ENCODE measurements around the gene FZD4. TPM values are rescaled to one million over a fixed set of nuclear protein-coding genes. Genes with fewer than 3 reads are reported as not detected.
"Not testable (repeated sequence)": the region's sequence is repeated elsewhere in the genome, so short reads cannot be mapped to it uniquely, and the experiment has no call there.

The FZD4 gene
- not detected for total RNA-seq

DNA sequence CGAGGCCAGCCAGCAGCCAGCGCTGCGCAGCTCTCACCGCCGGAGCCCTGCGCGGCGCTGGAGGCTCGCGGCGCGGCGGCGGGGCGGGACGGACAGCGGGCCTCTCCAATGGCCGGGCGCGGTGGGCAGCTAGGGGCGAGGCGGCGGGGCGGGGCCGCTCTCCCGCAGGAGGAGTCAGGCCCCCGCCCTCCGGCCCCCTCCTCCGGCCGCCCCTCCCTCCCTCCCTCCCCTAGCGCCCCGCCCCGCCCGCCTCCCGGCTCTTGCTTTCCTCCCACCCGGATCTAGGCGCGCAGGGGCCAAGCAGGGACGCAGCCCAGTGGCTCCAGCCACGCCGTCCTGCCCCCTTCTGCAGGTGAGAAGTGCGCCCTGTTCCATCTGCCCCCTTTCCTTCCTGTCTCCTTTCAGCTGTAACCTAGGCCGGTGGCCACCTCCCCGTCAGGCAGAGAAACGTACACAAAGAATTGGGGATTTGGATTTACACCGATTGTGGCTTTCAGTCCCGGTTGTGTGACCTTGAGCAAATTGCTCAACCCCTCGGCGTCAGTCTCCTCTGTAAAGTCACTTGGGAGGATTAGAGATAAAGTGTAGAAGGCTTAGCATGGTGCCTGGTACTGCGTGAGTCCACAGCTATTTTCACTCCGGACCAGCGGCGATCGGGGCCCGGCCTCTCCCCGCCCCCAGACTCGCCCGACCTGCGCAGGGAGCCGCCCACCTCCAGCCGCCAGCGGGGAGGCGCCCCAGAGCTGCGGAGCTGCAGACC, at the start of gene FZD4:
TSS of gene FZD4 (minus strand) at position 35 of the 760 bp plus-strand sequence. CDS start 310 bp downstream, outside the sequence.
- DNase-seq (peak; percentile 63), ATAC-seq (peak; percentile 93)
- Mint-ChIP-seq H3K4me3 (peak within 1 kb of the TSS; percentile 71), H3K36me3 (ENCODE audit: low read depth) (no peaks in the 10 kb centered on the region), H3K9me3 (ENCODE audit: insufficient read depth) (no peaks in the 10 kb centered on the region), H3K27ac (no peak within 1 kb of the TSS), H3K4me1 (ENCODE audit: low read depth) (peaks cover 13% of the 10 kb centered on the region), H3K27me3 (ENCODE audit: low read depth) (peaks cover 63% of the 10 kb centered on the region)
- ChIA-PET POLR2A (no interaction called here), CTCF (interaction anchor here (0.8 to 2.7 kb wide), 3 partner anchors 16 to 142 kb away, joined by 3 to 17 read pairs (median 5); no protein-coding TSS in a partner anchor)

DNA sequence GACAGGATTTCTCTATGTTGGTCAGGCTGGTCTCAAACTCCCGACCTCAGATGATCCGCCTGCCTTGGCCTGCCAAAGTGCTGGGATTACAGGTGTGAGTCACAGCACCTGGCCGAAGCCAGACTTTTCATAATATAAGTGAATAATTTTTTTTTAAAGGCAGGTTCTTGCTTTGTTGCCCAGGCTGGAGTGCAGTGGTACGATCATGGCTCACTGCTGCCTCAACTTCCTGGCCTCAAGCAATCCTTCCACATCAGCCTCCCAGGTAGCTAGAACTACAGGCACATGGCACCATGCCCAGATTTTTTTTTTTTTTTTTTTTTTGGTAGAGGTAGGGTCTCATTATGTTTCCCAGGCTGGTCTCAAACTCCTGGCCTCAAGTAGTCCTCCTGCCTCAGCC, 49.1 kb upstream of the FZD4 start:
- H3K27ac Mint-ChIP-seq; POLR2A ChIA-PET; H3K36me3 Mint-ChIP-seq (ENCODE audit: low read depth); ATAC-seq; H3K4me1 Mint-ChIP-seq (ENCODE audit: low read depth); DNase-seq; H3K9me3 Mint-ChIP-seq (ENCODE audit: insufficient read depth); H3K27me3 Mint-ChIP-seq (ENCODE audit: low read depth); H3K4me3 Mint-ChIP-seq; CTCF ChIA-PET: not testable (repeated sequence)

DNA sequence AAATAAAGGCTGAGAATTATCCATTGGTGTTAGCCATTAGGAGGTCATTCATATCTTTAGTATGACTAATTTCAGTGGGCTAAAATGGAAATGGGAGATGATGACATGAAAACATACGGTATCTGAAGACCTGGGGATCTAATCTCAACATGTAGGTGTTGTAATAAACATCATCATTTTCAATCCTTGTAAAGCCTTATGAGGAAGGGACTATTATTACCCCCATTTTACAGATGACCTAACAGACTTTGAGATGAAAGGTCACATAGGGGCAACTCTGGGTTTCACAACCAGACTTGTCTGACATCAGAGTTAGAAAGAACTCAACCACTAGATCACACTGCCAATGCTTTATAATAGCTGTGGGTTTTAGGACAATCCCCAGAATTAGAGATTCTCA, 47.7 kb upstream of the FZD4 start:
- no peak overlapping the region for H3K27ac Mint-ChIP-seq
- POLR2A ChIA-PET: no interaction called here
- no peaks in the 10 kb centered on the region for H3K9me3 Mint-ChIP-seq (ENCODE audit: insufficient read depth)
- CTCF ChIA-PET: no interaction called here
- DNase-seq (no peak), ATAC-seq (no peak)
- no peak overlapping the region for H3K4me3 Mint-ChIP-seq
- H3K27me3 Mint-ChIP-seq (ENCODE audit: low read depth): peaks cover 1% of the 10 kb centered on the region
- no peaks in the 10 kb centered on the region for H3K36me3 Mint-ChIP-seq (ENCODE audit: low read depth)
- no peaks in the 10 kb centered on the region for H3K4me1 Mint-ChIP-seq (ENCODE audit: low read depth)

DNA sequence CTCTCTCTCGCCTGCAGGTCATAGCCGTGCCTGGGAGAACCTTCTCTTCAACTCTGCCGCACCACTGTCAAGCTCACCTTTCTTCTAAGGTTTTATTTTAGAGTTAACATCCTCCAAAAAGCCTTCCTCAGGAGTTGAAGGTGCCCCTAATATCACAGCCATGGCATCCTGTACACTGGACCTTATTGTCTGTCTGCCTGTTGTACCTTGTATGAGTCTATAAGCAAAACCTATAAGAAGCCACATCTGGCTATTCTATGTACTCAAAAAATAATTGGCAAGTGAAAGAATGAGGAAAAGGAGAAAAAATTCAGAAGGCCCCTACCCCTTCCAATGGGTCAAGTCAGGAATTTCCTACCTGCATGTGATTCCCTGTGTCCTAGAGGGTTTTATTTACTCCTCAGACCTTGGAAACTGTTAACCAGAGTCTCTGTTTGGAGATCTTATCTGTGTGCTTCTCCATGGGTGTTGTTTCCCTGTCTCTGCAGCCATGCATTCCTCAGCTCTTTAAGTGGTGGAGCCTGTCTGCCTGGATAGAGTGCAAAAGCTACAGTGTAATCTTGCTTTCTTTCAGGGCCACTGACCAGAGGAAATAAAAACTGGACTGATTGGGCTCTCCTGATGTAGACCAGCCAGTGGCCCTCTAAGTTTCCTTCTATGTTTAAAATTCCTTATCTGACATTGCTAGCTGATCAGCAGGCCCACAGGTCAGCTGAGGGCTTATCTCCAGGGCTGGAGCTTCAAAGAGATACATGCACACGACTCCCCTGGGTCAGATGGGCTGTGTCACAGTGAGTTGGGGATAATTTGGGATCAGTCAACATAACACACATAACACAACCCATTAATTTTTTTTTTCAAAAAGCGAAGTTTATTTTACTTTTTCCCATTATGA, 44.9 kb upstream of the FZD4 start:
- ATAC-seq (no peak), DNase-seq (no peak)
- Mint-ChIP-seq H3K9me3 (ENCODE audit: insufficient read depth) (no peaks in the 10 kb centered on the region), H3K36me3 (ENCODE audit: low read depth) (no peaks in the 10 kb centered on the region), H3K27me3 (ENCODE audit: low read depth) (peaks cover 1% of the 10 kb centered on the region), H3K4me3 (no peak overlapping the region), H3K4me1 (ENCODE audit: low read depth) (no peaks in the 10 kb centered on the region), H3K27ac (no peak overlapping the region)
- CTCF ChIA-PET: no interaction called here
- POLR2A ChIA-PET: no interaction called here

DNA sequence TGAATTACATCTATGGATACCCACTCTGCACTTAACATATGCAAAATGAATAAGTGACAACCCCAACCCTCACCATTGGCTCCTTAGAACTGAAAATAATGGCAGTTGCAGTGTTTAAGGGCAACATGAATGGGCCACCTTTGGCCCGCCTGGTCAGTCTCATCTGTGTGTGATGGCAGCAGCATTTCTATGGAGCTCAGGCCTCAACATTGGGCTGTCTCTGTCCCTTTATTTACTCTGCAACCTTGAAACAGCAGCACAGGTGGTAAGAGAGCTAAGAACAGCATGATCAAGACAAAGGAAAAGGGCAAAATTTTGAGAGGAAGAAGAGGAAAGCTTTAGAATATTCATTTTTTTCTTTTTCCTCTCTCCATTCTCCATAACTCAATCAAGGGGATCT, 44.2 kb upstream of the FZD4 start:
- Mint-ChIP-seq H3K36me3 (ENCODE audit: low read depth) (no peaks in the 10 kb centered on the region), H3K4me1 (ENCODE audit: low read depth) (no peaks in the 10 kb centered on the region), H3K4me3 (no peak overlapping the region), H3K9me3 (ENCODE audit: insufficient read depth) (no peaks in the 10 kb centered on the region), H3K27ac (no peak overlapping the region), H3K27me3 (ENCODE audit: low read depth) (peaks cover 1% of the 10 kb centered on the region)
- DNase-seq (no peak), ATAC-seq (no peak)
- CTCF ChIA-PET: no interaction called here
- POLR2A ChIA-PET: no interaction called here

DNA sequence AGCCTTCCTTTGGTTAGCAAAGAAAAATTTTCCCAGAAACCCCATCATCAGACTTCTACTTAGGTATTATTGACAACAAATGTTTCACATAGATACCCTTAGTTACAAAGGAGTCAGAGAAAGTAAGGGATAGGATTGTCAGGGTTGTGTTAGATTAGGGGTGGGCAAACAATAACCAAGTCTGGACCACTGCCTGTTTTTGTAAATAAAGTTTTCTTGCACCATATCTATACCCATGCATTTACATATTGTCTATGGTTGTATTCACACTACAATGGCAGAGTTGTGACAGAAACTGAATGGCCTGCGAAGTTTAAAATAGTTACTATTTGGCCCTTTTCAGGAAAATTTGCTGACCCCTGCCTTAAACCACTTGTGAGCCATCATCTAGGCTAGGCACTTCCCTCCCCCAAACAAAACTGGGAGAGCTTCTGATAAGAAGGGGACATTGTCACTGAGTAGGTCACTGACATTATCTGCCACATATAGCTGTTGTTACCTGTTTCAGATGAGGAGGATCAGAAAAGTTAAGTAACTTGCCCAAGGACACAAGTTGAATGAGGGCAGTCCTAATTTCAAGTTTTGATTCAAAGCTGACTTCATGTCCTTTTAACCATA, 41.9 kb upstream of the FZD4 start:
- H3K4me3 Mint-ChIP-seq: no peak overlapping the region
- ChIA-PET POLR2A (no interaction called here), CTCF (interaction anchor here (0.6 kb wide), 1 partner anchor 95 kb away, joined by 3 read pairs; no protein-coding TSS in a partner anchor)
- no peak overlapping the region for H3K27ac Mint-ChIP-seq
- H3K36me3 Mint-ChIP-seq (ENCODE audit: low read depth): no peaks in the 10 kb centered on the region
- H3K9me3 Mint-ChIP-seq (ENCODE audit: insufficient read depth): no peaks in the 10 kb centered on the region
- no peak for DNase-seq
- no peaks in the 10 kb centered on the region for H3K4me1 Mint-ChIP-seq (ENCODE audit: low read depth)
- ATAC-seq: no peak
- no peaks in the 10 kb centered on the region for H3K27me3 Mint-ChIP-seq (ENCODE audit: low read depth)

DNA sequence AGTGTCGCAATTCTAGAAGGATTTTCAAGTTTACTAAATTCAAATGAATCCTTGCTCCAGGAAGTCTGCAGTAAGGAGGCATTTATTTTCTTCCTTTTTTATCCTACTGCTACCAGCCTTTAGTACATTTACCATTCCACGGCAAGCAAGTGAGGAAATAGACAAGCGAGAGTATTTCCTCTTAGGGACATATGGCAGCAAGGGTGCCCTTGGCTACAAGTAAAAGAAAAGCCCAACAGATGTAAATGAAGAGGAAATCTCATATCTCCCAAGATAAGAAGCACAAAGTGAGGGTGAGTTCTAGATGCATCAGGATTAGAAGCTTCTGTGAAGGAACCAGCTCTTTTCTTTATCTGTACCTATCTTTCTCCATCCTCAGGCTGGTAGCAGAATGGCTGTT, 37.8 kb upstream of the FZD4 start:
- Mint-ChIP-seq H3K36me3 (ENCODE audit: low read depth) (no peaks in the 10 kb centered on the region), H3K9me3 (ENCODE audit: insufficient read depth) (no peaks in the 10 kb centered on the region), H3K27ac (no peak overlapping the region), H3K4me3 (no peak overlapping the region), H3K27me3 (ENCODE audit: low read depth) (peaks cover 12% of the 10 kb centered on the region), H3K4me1 (ENCODE audit: low read depth) (no peaks in the 10 kb centered on the region)
- DNase-seq (no peak), ATAC-seq (no peak)
- CTCF ChIA-PET: interaction anchor here (0.9 kb wide), 1 partner anchor 105 kb away, joined by 3 read pairs; no protein-coding TSS in a partner anchor
- POLR2A ChIA-PET: no interaction called here

DNA sequence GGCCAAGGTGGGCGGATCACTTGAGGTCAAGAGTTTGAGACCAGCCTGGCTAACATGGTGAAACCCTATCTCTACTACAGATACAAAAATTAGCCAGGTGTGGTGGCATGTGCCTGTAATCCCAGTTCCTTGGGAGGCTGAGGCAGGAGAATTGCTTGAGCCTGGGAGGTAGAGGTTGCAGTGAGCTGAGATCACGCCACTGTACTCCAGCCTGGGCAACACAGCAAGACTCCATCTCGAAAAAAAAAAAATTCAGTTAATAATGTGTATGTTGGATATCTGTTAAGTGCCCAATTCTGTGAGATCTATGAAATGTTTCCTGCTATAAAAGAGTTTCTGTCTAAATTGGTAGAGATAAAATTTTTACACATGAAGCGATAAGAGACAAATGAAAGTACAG, 37.1 kb upstream of the FZD4 start:
- ATAC-seq; DNase-seq; CTCF ChIA-PET; POLR2A ChIA-PET; H3K27ac Mint-ChIP-seq; H3K4me1 Mint-ChIP-seq (ENCODE audit: low read depth); H3K36me3 Mint-ChIP-seq (ENCODE audit: low read depth); H3K9me3 Mint-ChIP-seq (ENCODE audit: insufficient read depth); H3K4me3 Mint-ChIP-seq: not testable (repeated sequence)
- peaks cover 12% of the 10 kb centered on the region for H3K27me3 Mint-ChIP-seq (ENCODE audit: low read depth)

DNA sequence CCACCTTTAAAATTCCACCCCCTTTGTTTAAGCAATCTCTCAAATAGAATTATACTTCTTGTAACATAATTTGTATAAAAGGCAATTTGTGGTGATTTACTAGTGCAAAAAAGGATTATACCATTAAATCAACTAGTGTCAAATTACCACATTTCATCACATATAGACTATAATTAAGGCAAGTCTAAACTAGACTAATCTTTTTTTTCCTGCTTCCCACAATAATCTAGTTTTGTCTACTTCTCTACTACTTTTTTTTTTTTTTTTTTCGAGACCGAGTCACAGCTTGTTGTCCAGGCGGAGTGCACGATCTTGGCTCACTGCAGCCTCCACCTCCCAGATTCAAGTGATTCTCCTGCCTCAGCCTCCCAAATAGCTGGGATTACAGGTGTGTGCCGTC, 36.1 kb upstream of the FZD4 start:
- Mint-ChIP-seq H3K4me3 (no peak overlapping the region), H3K27me3 (ENCODE audit: low read depth) (peaks cover 12% of the 10 kb centered on the region), H3K4me1 (ENCODE audit: low read depth) (no peaks in the 10 kb centered on the region), H3K27ac (no peak overlapping the region), H3K36me3 (ENCODE audit: low read depth) (no peaks in the 10 kb centered on the region), H3K9me3 (ENCODE audit: insufficient read depth) (no peaks in the 10 kb centered on the region)
- no peak for DNase-seq
- ChIA-PET POLR2A (no interaction called here), CTCF (no interaction called here)
- no peak for ATAC-seq

DNA sequence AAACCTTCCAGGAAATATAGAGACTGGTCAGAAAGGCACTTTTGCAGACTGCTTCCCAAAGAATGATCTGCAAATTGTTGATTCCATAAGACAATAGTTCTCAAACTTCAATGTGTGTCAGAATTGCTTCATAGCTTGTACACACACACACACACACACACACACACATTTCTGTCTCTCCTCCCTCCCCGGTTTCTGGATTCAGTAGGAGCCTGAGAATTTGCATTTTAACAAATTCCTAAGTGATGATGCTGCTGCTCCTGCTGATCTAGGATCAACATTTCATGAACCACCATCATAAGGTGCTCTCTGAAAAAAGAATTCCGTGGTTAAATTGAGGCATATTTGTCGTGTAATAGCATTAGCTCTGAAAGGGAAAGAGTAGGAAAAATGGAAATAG, 35.3 kb upstream of the FZD4 start:
- DNase-seq: no peak
- ChIA-PET POLR2A (no interaction called here), CTCF (no interaction called here)
- Mint-ChIP-seq H3K4me3 (no peak overlapping the region), H3K9me3 (ENCODE audit: insufficient read depth) (no peaks in the 10 kb centered on the region), H3K27me3 (ENCODE audit: low read depth) (peaks cover 12% of the 10 kb centered on the region), H3K4me1 (ENCODE audit: low read depth) (no peaks in the 10 kb centered on the region), H3K36me3 (ENCODE audit: low read depth) (no peaks in the 10 kb centered on the region), H3K27ac (no peak overlapping the region)
- no peak for ATAC-seq

DNA sequence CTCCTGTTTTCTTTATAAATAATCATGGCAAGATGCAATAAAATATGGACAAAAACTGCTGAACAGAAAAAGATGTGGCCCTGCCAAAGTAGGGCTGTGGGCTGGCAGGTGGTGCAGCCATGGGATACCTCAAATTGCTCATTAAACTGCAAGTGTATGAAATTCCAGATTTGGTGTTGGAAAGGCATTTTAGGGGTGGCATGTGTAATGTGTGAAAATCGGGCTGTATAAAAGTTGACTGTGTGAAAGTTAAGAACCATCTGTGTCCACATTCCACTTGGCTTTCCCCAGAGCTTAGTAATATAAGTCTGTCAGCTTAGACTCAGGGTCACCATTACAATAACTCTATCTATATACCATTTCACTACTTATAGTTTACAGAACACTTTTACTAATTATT, 34.8 kb upstream of the FZD4 start:
- DNase-seq (no peak), ATAC-seq (no peak)
- ChIA-PET POLR2A (no interaction called here), CTCF (no interaction called here)
- Mint-ChIP-seq H3K27me3 (ENCODE audit: low read depth) (peaks cover 12% of the 10 kb centered on the region), H3K4me3 (no peak overlapping the region), H3K4me1 (ENCODE audit: low read depth) (no peaks in the 10 kb centered on the region), H3K9me3 (ENCODE audit: insufficient read depth) (no peaks in the 10 kb centered on the region), H3K27ac (no peak overlapping the region), H3K36me3 (ENCODE audit: low read depth) (no peaks in the 10 kb centered on the region)

DNA sequence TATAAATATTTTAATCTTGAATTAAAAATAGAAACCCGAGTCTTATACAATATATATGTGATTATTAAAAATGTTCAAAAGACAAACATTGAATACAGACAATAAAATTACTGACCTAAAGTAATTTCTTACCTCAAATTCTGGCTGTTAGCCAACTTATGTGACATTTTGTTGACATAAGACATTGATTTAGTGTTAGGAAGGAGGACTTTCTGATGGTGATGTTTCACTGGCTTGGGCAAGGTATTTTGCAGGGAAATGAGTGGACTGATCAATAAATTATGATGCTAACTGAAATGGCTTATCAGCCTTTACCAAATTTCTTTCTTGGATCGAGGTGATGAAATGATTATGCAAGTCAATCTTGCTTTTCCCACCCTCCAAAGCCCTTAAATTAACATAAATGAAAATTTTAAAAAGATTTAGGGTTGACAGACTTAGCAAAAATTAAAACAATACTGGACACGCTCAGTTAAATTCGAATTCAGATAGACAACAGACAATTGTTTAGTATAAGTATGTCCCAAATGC, 33.2 kb upstream of the FZD4 start:
- no peak overlapping the region for H3K27ac Mint-ChIP-seq
- H3K9me3 Mint-ChIP-seq (ENCODE audit: insufficient read depth): no peaks in the 10 kb centered on the region
- CTCF ChIA-PET: no interaction called here
- POLR2A ChIA-PET: no interaction called here
- peaks cover 15% of the 10 kb centered on the region for H3K27me3 Mint-ChIP-seq (ENCODE audit: low read depth)
- DNase-seq: no peak
- no peaks in the 10 kb centered on the region for H3K36me3 Mint-ChIP-seq (ENCODE audit: low read depth)
- ATAC-seq: no peak
- H3K4me3 Mint-ChIP-seq: no peak overlapping the region
- H3K4me1 Mint-ChIP-seq (ENCODE audit: low read depth): no peaks in the 10 kb centered on the region
